H54 (cell line): ENCODE measurements around the gene CLIC4.
"Not testable (repeated sequence)": the region's sequence is repeated elsewhere in the genome, so short reads cannot be mapped to it uniquely, and the experiment has no call there.

ENCODE experiments used
- DNase-seq: peaks from one replicate; pipeline ENCODE4 v3.0.0; 2011; ENCODE audit warnings: low spot score, mixed read lengths; ENCODE audit not compliant: insufficient read length
- FAIRE-seq: peaks from 3 replicates; lab custom pipeline; 2011; peaks lifted over from hg19 to GRCh38; lab: Jason Lieb, UNC
- POLR2A ChIP-seq: IDR thresholded peaks from 2 replicates; pipeline ENCODE4 v1.6.1; 2011; ENCODE audit warnings: low read depth, mild to moderate bottlenecking, low read length

The CLIC4 gene

DNA sequence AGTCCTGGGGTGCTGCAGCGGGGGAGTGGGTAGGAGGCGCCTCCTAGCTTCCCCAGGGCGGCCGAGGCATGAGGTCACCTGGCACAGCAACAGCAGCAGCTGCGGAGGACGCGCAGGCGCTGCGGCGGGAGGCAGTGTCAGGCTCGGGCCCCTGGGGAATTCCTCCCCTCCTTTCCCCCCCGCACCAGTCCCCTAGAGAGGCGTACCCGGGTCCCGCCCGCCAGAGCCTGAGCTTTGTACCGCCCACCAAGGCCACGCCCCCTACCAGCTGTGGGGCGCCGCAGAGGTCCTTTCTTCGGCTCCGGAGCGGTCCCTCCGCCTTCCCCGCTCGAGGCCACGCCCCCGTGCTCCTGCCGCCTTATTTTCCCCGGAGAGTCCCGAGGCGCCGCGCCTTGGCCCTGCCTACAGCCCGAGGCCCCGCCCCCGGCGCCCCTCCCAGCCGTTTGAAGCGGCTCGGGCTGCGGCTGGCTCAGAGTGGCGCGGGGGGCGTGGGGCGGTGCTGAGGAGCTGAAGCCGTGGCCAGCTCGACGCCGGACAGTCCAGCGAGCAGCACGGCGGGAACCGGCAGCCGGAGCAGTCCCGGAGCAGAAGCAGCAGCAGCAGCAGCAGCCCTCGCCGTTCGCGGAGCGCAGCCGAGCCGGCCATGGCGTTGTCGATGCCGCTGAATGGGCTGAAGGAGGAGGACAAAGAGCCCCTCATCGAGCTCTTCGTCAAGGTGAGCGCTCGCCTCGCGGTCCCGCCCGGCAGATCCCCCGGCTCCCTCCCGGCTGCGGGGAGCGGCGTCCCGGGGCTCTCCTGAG, at the start of gene CLIC4:
Gene CLIC4, plus strand, starts transcription at position 537 of the 800 bp plus-strand sequence. Its CDS starts 107 bp downstream, at position 644.
- FAIRE-seq (peak; percentile 76), DNase-seq (peak; percentile 79)
- peak; percentile 99 for TF ChIP-seq POLR2A

DNA sequence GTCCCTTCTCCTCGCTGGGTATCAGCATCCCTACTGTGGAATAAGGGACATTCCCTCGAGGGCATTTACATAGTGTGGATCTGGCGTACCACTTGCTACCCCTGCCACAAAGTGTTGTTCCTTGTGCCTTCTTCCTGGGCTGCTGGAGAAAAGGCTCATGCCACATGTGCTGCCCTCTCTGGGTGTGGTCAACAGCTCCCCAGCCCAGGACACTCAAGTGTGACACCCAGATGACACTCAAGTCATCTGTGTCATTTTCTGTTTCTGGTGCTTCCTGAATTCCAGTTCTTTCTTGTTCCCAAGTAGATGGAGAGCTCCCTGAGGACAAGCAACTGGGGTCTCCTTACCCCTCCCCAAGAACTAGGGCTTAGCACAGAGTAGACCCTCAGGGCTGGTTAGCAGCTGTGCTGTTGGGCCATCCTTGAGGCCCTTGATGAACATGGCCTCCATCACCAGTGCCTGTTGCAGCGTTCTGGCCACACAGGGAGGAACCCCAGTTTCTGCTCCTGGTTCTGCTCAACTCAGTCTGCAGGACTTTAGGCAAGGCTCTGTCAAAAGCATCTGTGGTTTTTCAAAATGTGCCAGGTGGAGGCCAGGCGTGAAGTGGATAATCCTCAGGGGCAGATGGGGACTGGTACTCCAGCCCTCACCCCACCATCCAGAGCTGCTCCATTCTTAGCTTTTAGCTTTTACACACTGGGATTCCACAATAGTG, 49.0 kb upstream of the CLIC4 start:
- FAIRE-seq: no peak
- no peak for DNase-seq
- TF ChIP-seq POLR2A: no peak

DNA sequence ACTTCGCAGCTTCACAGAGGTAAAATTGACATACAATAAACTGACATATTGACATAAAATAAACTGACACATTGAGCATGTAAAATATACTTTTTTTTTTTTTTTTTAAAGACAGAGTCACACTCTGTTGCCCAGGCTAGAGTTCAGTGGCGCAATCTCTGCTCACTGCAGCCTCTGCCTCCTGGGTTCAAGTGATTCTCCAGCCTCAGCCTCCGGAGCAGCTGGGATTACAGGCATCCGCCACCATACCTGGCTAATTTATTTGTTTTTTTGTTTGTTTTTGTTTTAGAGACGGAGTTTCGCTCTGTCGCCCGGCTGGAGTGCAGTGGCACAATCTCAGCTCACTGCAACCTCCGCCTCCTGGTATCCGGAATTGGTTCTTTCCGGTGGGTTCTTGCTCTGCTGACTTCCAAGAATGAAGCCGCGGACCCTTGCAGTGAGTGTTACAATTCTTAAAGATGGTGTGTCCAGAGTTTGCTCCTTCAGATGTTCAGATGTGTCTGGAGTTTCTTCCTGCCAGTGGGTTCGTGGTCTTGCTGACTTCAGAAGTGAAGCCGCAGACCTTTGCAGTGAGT, 48.4 kb upstream of the CLIC4 start:
- no peak for TF ChIP-seq POLR2A
- DNase-seq: no peak
- no peak for FAIRE-seq

DNA sequence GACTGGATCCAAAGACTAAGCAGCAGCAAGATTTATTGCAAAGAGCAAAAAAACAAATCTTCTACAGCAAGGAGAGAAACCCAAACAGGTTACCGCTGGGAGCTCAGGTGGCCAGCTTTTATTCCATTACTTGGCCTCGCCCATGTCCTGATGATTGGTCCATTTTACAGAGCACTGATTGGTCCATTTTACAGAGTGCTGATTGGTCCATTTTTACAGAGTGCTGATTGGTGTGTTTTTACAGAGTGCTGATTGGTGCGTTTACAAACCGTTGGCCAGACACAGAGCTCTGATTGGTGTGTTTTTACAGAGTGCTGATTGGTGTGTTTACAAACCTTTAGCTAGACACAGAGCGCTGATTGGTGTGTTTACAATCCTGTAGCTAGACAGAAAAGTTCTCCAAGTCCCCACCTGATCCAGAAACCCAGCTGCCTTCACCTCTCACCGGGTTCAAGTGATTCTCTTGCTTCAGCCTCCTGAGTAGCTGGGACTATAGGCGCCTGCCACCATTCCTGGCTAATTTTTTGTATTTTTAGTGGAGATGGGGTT, 47.7 kb upstream of the CLIC4 start:
- not testable (repeated sequence) for DNase-seq, FAIRE-seq

DNA sequence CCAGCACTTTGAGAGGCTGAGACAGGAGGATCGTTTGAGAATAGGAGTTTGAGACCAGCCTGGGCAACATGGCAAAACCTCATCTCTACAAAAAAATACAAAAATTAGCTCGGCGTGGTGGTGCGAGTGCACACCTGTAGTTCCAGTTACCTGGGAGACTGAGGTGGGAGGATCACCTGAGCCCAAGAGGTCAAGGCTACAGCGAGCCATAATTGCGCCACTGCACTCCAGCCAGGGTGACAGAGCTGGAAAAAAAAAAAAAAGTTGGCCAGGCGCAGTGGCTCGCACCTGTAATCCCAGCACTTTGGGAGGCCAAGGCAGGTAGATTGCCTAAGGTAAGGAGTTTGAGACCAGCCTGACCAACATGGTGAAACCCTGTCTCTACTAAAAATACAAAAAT, 46.9 kb upstream of the CLIC4 start:
- FAIRE-seq, DNase-seq: not testable (repeated sequence)

DNA sequence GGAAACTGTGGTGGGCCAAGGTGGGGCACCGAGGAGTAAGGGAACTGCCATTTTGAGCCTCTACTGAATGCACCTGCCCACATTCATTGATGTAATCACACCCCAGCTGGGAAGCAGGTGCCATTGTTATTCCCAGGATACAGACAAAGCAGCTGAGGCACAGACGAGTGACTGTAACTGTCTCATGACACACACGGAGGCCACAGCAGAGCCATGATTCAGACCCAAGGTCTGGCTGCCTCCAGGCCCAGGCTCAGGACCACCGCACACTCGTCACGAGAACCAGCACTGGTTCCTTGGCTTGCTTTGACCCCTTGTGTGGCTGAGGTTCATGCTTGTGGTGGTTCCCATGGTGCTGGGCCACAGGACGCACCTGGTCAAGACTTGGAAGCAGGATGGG, 45.6 kb upstream of the CLIC4 start:
- no peak for TF ChIP-seq POLR2A
- no peak for DNase-seq
- no peak for FAIRE-seq

DNA sequence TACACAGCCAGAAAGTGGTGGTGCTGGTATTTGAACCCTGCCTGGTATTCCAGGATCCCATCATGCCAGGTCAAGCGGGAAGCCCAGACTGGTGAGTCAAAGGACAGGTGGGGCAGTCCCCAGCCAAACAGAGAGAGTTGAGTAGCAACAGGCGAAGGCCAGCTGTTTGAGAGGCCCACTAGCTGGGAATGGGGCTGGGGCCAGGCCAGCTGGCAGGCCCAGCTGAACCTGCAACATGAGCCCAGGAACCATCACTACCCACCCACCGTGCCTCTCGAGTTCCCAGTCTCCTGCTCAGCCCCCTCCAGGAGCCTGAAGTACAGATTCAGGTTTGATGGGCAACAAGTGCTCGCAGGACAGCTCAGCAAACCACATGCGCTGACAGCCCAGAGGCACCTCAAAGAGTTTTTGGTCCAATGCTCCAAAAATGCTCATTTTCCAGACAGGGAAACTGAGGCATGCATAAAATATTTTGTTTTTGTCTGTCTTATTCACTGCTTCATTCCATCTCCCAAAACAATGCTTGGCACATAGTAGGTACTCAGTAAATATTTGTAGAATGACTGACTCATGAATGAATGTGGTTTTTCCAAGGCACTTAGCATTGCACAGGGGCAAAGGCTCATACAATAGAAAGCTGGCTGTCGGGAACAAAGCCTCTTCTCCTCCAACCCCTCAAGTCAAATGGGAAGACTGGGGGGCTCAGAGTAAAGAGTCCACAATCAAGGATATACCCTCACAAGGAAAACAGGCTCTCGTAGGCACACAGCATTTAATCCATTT, 42.5 kb upstream of the CLIC4 start:
- FAIRE-seq: no peak

DNA sequence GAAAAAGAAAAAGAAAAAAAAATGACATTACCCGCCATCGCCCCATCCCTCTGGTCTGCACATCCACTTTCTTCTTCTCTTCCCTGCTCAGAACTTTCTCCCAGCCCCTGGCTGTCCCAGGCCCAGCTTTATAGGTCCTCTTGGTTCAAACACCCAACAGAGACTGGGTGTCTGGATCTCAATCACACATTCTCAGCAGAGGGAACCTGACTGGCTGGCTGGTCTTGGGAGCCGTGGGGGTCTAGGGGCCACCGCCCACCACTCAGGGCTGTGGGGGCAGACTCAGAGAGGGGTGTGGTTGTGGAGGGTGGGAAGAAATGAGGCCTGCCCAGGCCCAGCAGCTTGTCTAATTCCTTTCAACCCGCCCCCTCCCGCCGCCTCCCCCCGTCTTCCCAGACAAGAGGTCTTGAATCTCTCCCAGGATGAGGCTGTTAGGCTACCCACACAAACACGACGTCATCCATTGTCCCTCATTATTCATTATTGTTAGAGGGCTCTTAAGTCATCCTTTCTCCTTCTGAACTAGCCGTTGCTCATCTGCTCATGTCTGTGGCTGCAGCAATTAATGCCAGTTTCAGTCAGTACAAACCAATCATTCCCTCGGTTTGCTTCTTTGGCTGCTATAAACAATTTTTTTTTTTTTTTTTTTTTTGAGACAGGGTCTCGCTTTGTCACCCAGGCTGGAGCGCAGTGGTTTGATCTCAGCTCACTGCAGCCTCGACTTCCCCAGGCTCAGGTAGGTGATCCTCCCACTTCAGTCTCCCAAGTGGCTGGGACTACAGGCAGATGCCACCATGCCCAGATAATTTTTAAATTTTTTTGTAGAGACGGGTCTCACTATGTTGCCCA, 40.6 kb upstream of the CLIC4 start:
- no peak for DNase-seq

More for the DNA sequence above, 42.5 kb upstream of the CLIC4 start:
- no peak for DNase-seq
- TF ChIP-seq POLR2A: no peak

DNA sequence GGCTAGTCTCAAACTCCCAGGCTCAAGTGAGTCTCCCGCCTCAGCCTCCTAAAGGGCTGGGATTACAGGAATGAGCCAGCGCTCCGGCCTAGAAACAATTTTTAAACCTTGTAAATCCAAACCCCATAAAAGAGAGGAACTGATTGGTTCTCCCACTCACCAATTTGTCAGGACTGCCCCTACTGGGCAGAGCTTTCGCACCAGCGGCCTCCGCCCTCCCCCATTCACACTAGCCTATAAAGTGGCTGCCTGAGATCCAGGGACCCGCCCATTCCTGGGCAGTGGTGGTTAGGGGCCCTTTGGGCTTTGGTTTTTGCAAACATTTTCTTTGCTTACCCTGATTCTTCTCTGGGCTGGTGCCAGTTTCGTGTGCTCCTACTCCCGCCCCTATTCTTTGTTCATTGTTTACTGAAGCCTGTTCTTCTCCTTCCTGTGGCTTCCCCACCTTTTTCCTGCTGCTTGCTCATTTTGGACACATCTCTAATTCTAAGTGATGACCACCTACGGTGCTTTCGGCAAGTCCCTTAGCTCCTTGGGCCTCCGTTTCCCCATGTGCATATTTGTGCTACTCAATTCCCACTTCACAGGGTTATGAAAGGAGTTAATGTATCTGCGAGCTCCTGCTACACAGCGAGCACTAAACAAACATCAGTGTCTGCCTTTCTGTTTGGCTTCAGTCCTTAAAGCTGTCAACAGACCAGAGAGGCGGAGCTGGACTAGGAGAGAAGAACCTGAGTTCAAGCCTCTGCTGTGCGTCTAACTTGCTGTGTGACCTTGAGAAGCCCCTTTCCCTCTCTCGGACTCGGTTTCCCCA, 39.8 kb upstream of the CLIC4 start:
- DNase-seq: peak; percentile 70
- TF ChIP-seq POLR2A: no peak
- peak; percentile 85 for FAIRE-seq

More for the DNA sequence above, 40.6 kb upstream of the CLIC4 start:
- no peak for FAIRE-seq
- TF ChIP-seq POLR2A: no peak

DNA sequence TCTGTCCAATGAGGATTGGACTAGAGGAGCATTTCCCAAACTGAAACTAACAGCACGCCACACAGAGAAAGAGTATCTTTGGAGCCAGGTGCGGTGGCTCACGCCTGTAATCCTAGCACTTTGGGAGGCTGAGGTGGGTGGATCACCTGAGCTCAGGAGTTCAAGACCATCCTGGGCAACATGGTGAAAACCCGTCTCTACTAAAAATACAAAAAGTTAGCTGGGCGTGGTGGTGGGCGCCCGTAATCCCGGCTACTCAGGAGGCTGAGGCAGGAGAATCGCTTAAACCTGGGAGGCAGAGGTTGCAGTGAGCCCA, 39.2 kb upstream of the CLIC4 start:
- FAIRE-seq, DNase-seq: not testable (repeated sequence)

DNA sequence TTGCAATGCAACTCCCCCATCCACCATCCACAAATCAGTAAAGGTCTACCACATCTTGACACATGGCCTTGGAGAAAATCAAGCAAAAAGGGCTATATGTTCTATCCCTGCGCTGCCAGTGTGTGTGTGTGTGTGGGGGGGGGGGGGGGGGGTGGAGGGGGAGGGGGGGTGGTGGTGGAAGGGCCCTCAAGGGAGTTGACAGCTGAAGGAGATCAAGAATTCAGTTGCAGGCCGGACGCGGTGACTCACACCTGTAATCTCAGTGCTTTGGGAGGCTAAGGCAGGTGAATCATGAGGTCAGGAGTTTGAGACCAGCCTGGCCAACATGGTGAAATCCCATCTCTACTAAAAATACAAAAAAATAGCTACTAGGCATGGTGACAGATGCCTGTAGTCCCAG, 37.6 kb upstream of the CLIC4 start:
- no peak for FAIRE-seq
- DNase-seq: no peak

DNA sequence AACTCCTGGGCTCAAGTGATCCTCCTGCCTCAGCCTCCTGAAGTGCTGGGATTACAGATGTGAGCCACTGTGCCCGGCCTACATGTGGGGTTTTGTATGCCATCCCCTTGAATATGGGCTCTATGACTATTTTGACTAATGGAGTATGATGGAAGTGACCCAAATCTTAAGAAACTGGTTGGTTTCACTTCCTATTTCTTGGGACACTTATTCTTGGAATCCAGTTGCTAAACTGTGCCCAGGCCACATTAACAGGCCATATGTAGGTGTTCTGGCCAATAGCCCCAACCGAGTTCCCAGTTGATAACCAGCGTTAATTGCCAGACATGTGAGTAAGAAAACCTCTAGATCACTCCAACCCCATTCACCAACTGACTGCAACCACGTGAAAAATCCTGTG, 36.3 kb upstream of the CLIC4 start:
- DNase-seq (no peak), FAIRE-seq (no peak)
- no peak for TF ChIP-seq POLR2A

More for the DNA sequence above, 37.6 kb upstream of the CLIC4 start:
- no peak for TF ChIP-seq POLR2A
